GM12874 (cell line): ENCODE results near the gene MAP3K13.

Source experiments
- CTCF ChIP-seq: IDR thresholded peaks from 2 replicates; pipeline ENCODE4 v1.5.1; 2011; ENCODE audit warnings: low read depth, mild to moderate bottlenecking, control low read depth, low read length, moderate library complexity; ENCODE audit not compliant: insufficient read depth

Gene MAP3K13

GRCh38 chr3:185405243-185405642 lies 42.3 kb downstream of the MAP3K13 start:
- TF ChIP-seq CTCF = no peak

- TF ChIP-seq CTCF = no peak
Observed at GRCh38 chr3:185405664-185406063, 42.7 kb downstream of the MAP3K13 start.

GRCh38 chr3:185406121-185406620 lies 43.2 kb downstream of the MAP3K13 start:
- no peak for TF ChIP-seq CTCF

GRCh38 chr3:185409957-185410356 lies 47.0 kb downstream of the MAP3K13 start:
- no peak for TF ChIP-seq CTCF

GRCh38 chr3:185411133-185411532 lies 48.2 kb downstream of the MAP3K13 start:
- no peak for TF ChIP-seq CTCF

GRCh38 chr3:185416513-185416912 lies 53.6 kb downstream of the MAP3K13 start:
- no peak for TF ChIP-seq CTCF

GRCh38 chr3:185420762-185421161 lies 57.8 kb downstream of the MAP3K13 start:
- TF ChIP-seq CTCF = no peak
